GM23338 (cell line): ENCODE data around the gene TCF12. TPM values are rescaled to one million over a fixed set of nuclear protein-coding genes. Genes with fewer than 3 reads are reported as not detected.

Experiments
- ATAC-seq: fragments of 200-7000 bp; cut with Tn5 transposase; 3 replicates; pipeline ENCODE4 v1.9.1; 2020
- DNase-seq: peaks from one replicate; pipeline ENCODE4 v3.0.0-alpha.2; 2015; ENCODE audit warnings: low spot score
- H2AFZ ChIP-seq: fragments of 200-600 bp; sonication (generic); 2 replicates; pipeline ENCODE4 v1.8.0; 2016; ENCODE audit warnings: antibody characterized with exemption, mild to moderate bottlenecking, moderate library complexity
- H3F3A ChIP-seq: fragments of 200-600 bp; sonication (generic); replicated peaks from 2 replicates; pipeline ENCODE4 v1.8.0; 2017; ENCODE audit warnings: antibody characterized with exemption, mixed run types, low read depth
- H3K27ac ChIP-seq: fragments of 200-600 bp; sonication (generic); 2 replicates; pipeline ENCODE4 v1.6.1; 2016; ENCODE audit warnings: low read depth
- H3K27me3 ChIP-seq: fragments of 200-600 bp; sonication (generic); 2 replicates; pipeline ENCODE4 v1.8.0; 2016; ENCODE audit warnings: mild to moderate bottlenecking, mixed run types, moderate library complexity; ENCODE audit not compliant: insufficient read depth
- H3K36me3 ChIP-seq: fragments of 200-600 bp; sonication (generic); 2 replicates; pipeline ENCODE4 v1.8.0; 2016; ENCODE audit warnings: mild to moderate bottlenecking; ENCODE audit not compliant: insufficient read depth
- H3K4me1 ChIP-seq: fragments of 200-600 bp; sonication (generic); 2 replicates; pipeline ENCODE4 v1.8.0; 2016; ENCODE audit warnings: mild to moderate bottlenecking, moderate library complexity; ENCODE audit not compliant: insufficient read depth
- H3K4me2 ChIP-seq: fragments of 200-600 bp; sonication (generic); 2 replicates; pipeline ENCODE4 v1.7.1; 2017; ENCODE audit warnings: mixed run types
- H3K4me3 ChIP-seq: fragments of 200-600 bp; sonication (generic); 2 replicates; pipeline ENCODE4 v1.6.1; 2016; ENCODE audit warnings: mixed run types
- H3K79me2 ChIP-seq: fragments of 200-600 bp; sonication (generic); replicated peaks from 2 replicates; pipeline ENCODE4 v1.8.0; 2017; ENCODE audit warnings: mild to moderate bottlenecking; ENCODE audit not compliant: insufficient read depth
- H3K9me2 ChIP-seq: fragments of 200-600 bp; sonication (generic); 2 replicates; pipeline ENCODE4 v1.8.0; 2017; ENCODE audit not compliant: insufficient read depth
- H4K20me1 ChIP-seq: fragments of 200-600 bp; sonication (generic); replicated peaks from 2 replicates; pipeline ENCODE4 v1.8.0; 2017; ENCODE audit warnings: mild to moderate bottlenecking; ENCODE audit not compliant: insufficient read depth
- H3K27ac Mint-ChIP-seq: 2 replicates; pipeline ENCODE4 v1.8.0; 2020; ENCODE audit warnings: inconsistent platforms, mild to moderate bottlenecking, moderate library complexity, mixed read lengths
- H3K27me3 Mint-ChIP-seq: 3 replicates; pipeline ENCODE4 v1.8.0; 2022; ENCODE audit warnings: low read depth, mild to moderate bottlenecking, moderate library complexity, mixed read lengths, inconsistent platforms; ENCODE audit not compliant: insufficient read depth, poor library complexity
- H3K36me3 Mint-ChIP-seq: 3 replicates; pipeline ENCODE4 v1.8.0; 2021; ENCODE audit warnings: low read depth, mild to moderate bottlenecking, inconsistent platforms, moderate library complexity, mixed read lengths
- H3K4me1 Mint-ChIP-seq: 3 replicates; pipeline ENCODE4 v1.8.0; 2020; ENCODE audit warnings: mild to moderate bottlenecking, inconsistent platforms, mixed read lengths
- H3K4me3 Mint-ChIP-seq: 3 replicates; pipeline ENCODE4 v1.8.0; 2021; ENCODE audit warnings: moderate library complexity, mild to moderate bottlenecking, inconsistent platforms, mixed read lengths
- H3K9me3 Mint-ChIP-seq: 3 replicates; pipeline ENCODE4 v1.8.0; 2020; ENCODE audit warnings: moderate library complexity, mild to moderate bottlenecking, inconsistent platforms, mixed read lengths
- CREB1 ChIP-seq: fragments of 250-450 bp; sonication (Bioruptor Pico); IDR thresholded peaks from 2 replicates; pipeline ENCODE4 v1.5.0; 2020; ENCODE audit warnings: low read depth, mild to moderate bottlenecking, moderate library complexity
- CTCF ChIP-seq, 2 experiments: fragments of 200-600 bp in 1 of 2; sonication (generic) in 1 of 2; conservative IDR thresholded peaks; 2 replicates each; pipeline versions ENCODE4 v1.5.1 to v1.6.1; 2016 to 2017; ENCODE audit warnings: antibody characterized with exemption in 2 of 2, low read depth in 2 of 2, mild to moderate bottlenecking in 2 of 2, moderate library complexity in 1 of 2
- ETS1 ChIP-seq: IDR thresholded peaks from 2 replicates; pipeline ENCODE4 v1.6.1; 2016; ENCODE audit warnings: antibody characterized with exemption
- EZH2 ChIP-seq: fragments of 200-600 bp; sonication (generic); IDR thresholded peaks from one replicate; pipeline ENCODE4 v1.8.0; 2017; ENCODE audit warnings: antibody characterized with exemption, mild to moderate bottlenecking, low read depth; ENCODE audit not compliant: unreplicated experiment
- EZH2phosphoT487 ChIP-seq: fragments of 200-600 bp; sonication (generic); IDR thresholded peaks from one replicate; pipeline ENCODE4 v1.8.1; 2018; ENCODE audit warnings: antibody characterized with exemption; ENCODE audit not compliant: unreplicated experiment
- JUNB ChIP-seq: IDR thresholded peaks from one replicate; pipeline ENCODE4 v1.6.1; 2016; ENCODE audit warnings: antibody characterized with exemption; ENCODE audit not compliant: unreplicated experiment
- POLR2AphosphoS5 ChIP-seq: IDR thresholded peaks from 2 replicates; pipeline ENCODE4 v1.6.1; 2016; ENCODE audit warnings: antibody characterized with exemption, low read depth
- REST ChIP-seq: IDR thresholded peaks from one replicate; pipeline ENCODE4 v1.6.1; 2018; ENCODE audit warnings: antibody characterized with exemption; ENCODE audit not compliant: unreplicated experiment
- STAT1 ChIP-seq: IDR thresholded peaks from one replicate; pipeline ENCODE4 v1.6.1; 2016; ENCODE audit warnings: antibody characterized with exemption; ENCODE audit not compliant: unreplicated experiment
- ZNF114 ChIP-seq: fragments of 250-450 bp; sonication (Bioruptor Pico); IDR thresholded peaks from 2 replicates; pipeline ENCODE4 v1.5.0; 2020; ENCODE audit warnings: mild to moderate bottlenecking, moderate library complexity
- ZNF331 ChIP-seq: fragments of 250-450 bp; sonication (Bioruptor Pico); IDR thresholded peaks from 2 replicates; pipeline ENCODE4 v1.5.0; 2020; ENCODE audit warnings: low read depth, mild to moderate bottlenecking, moderate library complexity
- ZNF462 ChIP-seq: fragments of 250-450 bp; sonication (Bioruptor Pico); IDR thresholded peaks from 2 replicates; pipeline ENCODE4 v1.5.0; 2020; ENCODE audit warnings: mild to moderate bottlenecking, moderate library complexity
- polyA plus RNA-seq: library from polyadenylated mRNA; unstranded; fragments of >200 nt; fragmentation: Nextera tagmentation; extraction: Ambion mirVana; gene quantifications from 2 replicates; pipeline ENCODE4 v1.2.1, GENCODE V29; 2016
- total RNA-seq: library from RNA; depleted of rRNA; stranded (reverse); fragments of >200 nt; shearing (Covaris generic); gene quantifications from 2 replicates; pipeline ENCODE4 v1.2.3, GENCODE V29; 2014

Gene TCF12
- total and polyA plus RNA-seq, 2 experiments from 2014 or later: 27.6 to 104 TPM

DNA sequence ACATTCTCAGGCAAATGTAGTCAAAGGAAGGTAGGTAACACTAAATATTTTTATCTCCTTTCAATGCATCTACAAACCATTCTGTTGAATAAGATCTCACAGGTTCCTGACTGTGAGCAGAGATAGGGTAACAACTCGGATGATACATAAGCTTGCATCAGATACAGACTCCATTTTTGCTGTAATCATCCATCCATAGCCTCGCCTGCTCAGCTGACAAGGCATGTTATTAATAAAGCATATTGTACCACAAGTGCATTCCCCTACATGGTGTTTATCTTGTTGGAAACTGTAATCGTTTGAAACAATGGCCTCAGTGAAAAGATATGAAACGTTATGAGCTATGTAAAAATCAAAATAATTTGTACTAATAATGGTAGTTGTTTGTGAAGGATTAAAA is 35.4 kb upstream of the TCF12 start (continued):
- TF ChIP-seq CREB1 (CRISPR knock-in tag) (no peak), ZNF331 (CRISPR knock-in tag) (no peak), JUNB (no peak), ZNF114 (CRISPR knock-in tag) (no peak), POLR2AphosphoS5 (no peak), EZH2 (no peak)

DNA sequence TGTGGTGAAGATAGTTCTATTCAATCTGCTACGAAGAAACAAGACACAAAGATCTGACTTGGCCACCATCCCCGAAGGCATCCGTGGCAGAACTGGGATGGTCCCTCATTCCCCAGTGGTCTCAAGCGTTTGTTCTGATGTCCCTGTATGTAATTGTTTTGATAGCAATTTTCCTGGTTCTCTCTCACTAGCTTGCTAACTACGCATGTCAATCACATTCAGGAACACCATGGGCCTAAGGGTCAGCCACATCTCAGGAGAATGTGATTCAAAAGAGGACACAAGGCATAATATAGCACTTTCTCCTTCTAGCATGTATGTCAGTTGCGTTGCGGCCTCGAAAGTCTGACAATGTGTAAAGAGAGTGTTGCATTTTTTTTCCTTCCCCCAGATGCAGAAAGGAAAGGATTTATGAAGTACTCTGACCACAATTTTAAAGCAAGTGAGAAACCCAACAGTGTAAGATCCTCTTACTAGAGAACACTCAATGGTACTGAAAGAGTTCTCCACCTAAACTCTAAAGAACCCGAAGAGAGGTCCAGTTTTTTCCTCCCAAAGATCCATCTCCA is 32.0 kb upstream of the TCF12 start:
- H2AFZ ChIP-seq: peak overlapping the region; percentile 80
- H3K27me3 Mint-ChIP-seq: peaks cover 6% of the 10 kb centered on the region
- no peaks in the 10 kb centered on the region for H3K9me2 ChIP-seq
- no peaks in the 10 kb centered on the region for H4K20me1 ChIP-seq
- H3K4me1 ChIP-seq: peaks cover 25% of the 10 kb centered on the region
- H3K9me3 Mint-ChIP-seq: no peaks in the 10 kb centered on the region
- H3K4me1 Mint-ChIP-seq: peaks cover 23% of the 10 kb centered on the region
- DNase-seq (peak; percentile 21), ATAC-seq (no peak)
- peaks cover 3% of the 10 kb centered on the region; the same call in 1 of the 3 replicates for H3K36me3 Mint-ChIP-seq
- H3K27me3 ChIP-seq: no peaks in the 10 kb centered on the region
- H3K4me2 ChIP-seq: peak overlapping the region; percentile 80
- H3K4me3 Mint-ChIP-seq: peak overlapping the region; percentile 81
- no peaks in the 10 kb centered on the region for H3K36me3 ChIP-seq
- no peaks in the 10 kb centered on the region for H3K79me2 ChIP-seq
- H3K27ac Mint-ChIP-seq: peak overlapping the region; percentile 93
- peak overlapping the region; percentile 98 for H3K27ac ChIP-seq
- peak overlapping the region; percentile 74 for H3K4me3 ChIP-seq
- H3F3A ChIP-seq: peaks cover 22% of the 10 kb centered on the region
- TF ChIP-seq JUNB: no peak
- no peak for TF ChIP-seq CREB1 (CRISPR knock-in tag)
- no peak for TF ChIP-seq ZNF331 (CRISPR knock-in tag)
- TF ChIP-seq CTCF (conservative IDR thresholded peaks at IDR 0.05; ENCODE audit: low read depth in 2 of 2): no peak
- no peak for TF ChIP-seq ETS1
- TF ChIP-seq ZNF114 (CRISPR knock-in tag): no peak
- no peak for TF ChIP-seq REST
- TF ChIP-seq POLR2AphosphoS5: no peak
- no peak for TF ChIP-seq STAT1
- TF ChIP-seq ZNF462: no peak
- TF ChIP-seq EZH2phosphoT487: no peak
- TF ChIP-seq EZH2: no peak
